ENCODE data around the gene ADAM22. TPM values are rescaled to one million over a fixed set of nuclear protein-coding genes. Genes with fewer than 3 reads are reported as not detected.

Gene ADAM22
- total and polyA plus RNA-seq, 2 donors (not counting 1 experiment from before 2014, with no cell fraction given): 0.30 to 1.8 TPM

DNA sequence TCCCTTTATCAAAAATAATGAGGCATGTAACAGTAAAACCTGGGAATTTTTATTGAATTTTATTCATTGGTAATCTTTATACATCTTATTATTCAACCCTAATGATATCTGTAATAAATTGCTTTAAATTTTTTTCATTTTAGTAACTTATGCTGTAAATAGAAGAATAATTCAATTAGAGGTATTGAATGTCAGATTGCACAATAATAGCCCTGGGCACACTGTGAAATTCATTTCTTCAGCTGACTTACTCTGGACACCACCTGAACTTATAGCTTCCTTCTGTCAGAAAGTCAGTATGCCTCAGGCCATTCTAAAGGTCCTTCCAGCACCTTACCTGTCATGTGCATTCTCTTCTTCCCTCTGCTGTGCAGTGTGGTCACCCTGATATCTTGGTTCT, 59.2 kb downstream of the ADAM22 start:
- Histone ChIP-seq H3K9me3 (ENCODE audit: control extremely low read depth in 1 of 3, control insufficient read depth in 2 of 3, insufficient read depth in 1 of 3, low read length in 2 of 3) (no peaks in the 10 kb centered on the region), H4K20me1 (ENCODE audit: control insufficient read depth, insufficient read depth, low read length, poor library complexity, severe bottlenecking) (no peaks in the 10 kb centered on the region), H3K9ac (ENCODE audit: low read length) (no peak overlapping the region), H3K4me3 (ENCODE audit: control extremely low read depth in 1 of 5, extremely low read depth in 1 of 5, insufficient read depth in 1 of 5, low read depth in 2 of 5, low read length in 4 of 5) (no peak overlapping the region), H3K36me3 (replicated peaks in 1 of 2; ENCODE audit: control extremely low read depth in 1 of 2, control insufficient read depth in 1 of 2, extremely low read depth in 1 of 2, insufficient read depth in 2 of 2, low read length in 1 of 2) (no peaks in the 10 kb centered on the region), H3K4me2 (replicated peaks; ENCODE audit: low read depth, low read length, poor library complexity, severe bottlenecking) (no peak overlapping the region), H3K27me3 (replicated peaks in 1 of 4; ENCODE audit: control extremely low read depth in 1 of 4, control insufficient read depth in 3 of 4, insufficient read depth in 4 of 4, low read length in 3 of 4) (no peaks in the 10 kb centered on the region), H2AFZ (ENCODE audit: insufficient read depth, low read depth, low read length, poor library complexity, severe bottlenecking) (no peak overlapping the region), H3K4me1 (ENCODE audit: control insufficient read depth in 2 of 2, insufficient read depth in 2 of 2, low read length in 2 of 2) (no peaks in the 10 kb centered on the region), H3K27ac (ENCODE audit: low read length in 2 of 2) (no peak overlapping the region), H3K79me2 (ENCODE audit: control insufficient read depth, insufficient read depth, low read length) (no peaks in the 10 kb centered on the region)
- Mint-ChIP-seq H3K4me3 (no peak overlapping the region), H3K27me3 (no peaks in the 10 kb centered on the region), H3K4me1 (no peaks in the 10 kb centered on the region), H3K9me3 (ENCODE audit: insufficient read depth) (no peaks in the 10 kb centered on the region), H3K27ac (no peak overlapping the region)
- DNase-seq: no peak
- ChIA-PET POLR2A (no interaction called here), CTCF (no interaction called here)
- TF ChIP-seq CTCF (IDR thresholded peaks at IDR 0.05) (no peak), EZH2 (IDR thresholded peaks at IDR 0.05; ENCODE audit: borderline replicate concordance, insufficient read depth, low read depth, low read length, poor library complexity, severe bottlenecking) (no peak)
- no peak for ATAC-seq (ENCODE audit: low read depth)
- intact Hi-C loops (cut with micrococcal nuclease): no loop called here

GRCh38 chr7:87999261-87999660, 65.2 kb downstream of the ADAM22 start:
- ChIA-PET POLR2A (no interaction called here), CTCF (no interaction called here)
- H3K27me3 ChIP-seq (replicated peaks in 1 of 4; ENCODE audit: control extremely low read depth in 1 of 4, control insufficient read depth in 3 of 4, insufficient read depth in 4 of 4, low read length in 3 of 4): no peaks in the 10 kb centered on the region
- intact Hi-C loops (cut with micrococcal nuclease): no loop called here
- H3K36me3 ChIP-seq (replicated peaks in 1 of 2; ENCODE audit: control extremely low read depth in 1 of 2, control insufficient read depth in 1 of 2, extremely low read depth in 1 of 2, insufficient read depth in 2 of 2, low read length in 1 of 2): no peaks in the 10 kb centered on the region
- no peak for TF ChIP-seq EZH2 (IDR thresholded peaks at IDR 0.05; ENCODE audit: borderline replicate concordance, insufficient read depth, low read depth, low read length, poor library complexity, severe bottlenecking)
- H4K20me1 ChIP-seq (ENCODE audit: control insufficient read depth, insufficient read depth, low read length, poor library complexity, severe bottlenecking): no peaks in the 10 kb centered on the region
- WGBS (ENCODE audit: insufficient coverage): no CpG with 5 or more reads among the region's 1 CpG
- no peak overlapping the region for H2AFZ ChIP-seq (ENCODE audit: insufficient read depth, low read depth, low read length, poor library complexity, severe bottlenecking)
- H3K9me3 Mint-ChIP-seq (ENCODE audit: insufficient read depth): no peaks in the 10 kb centered on the region
- H3K9me3 ChIP-seq (ENCODE audit: control extremely low read depth in 1 of 3, control insufficient read depth in 2 of 3, insufficient read depth in 1 of 3, low read length in 2 of 3): no peaks in the 10 kb centered on the region
- H3K4me3 Mint-ChIP-seq: no peak overlapping the region
- H3K27me3 Mint-ChIP-seq: no peaks in the 10 kb centered on the region
- H3K4me1 ChIP-seq (ENCODE audit: control insufficient read depth in 2 of 2, insufficient read depth in 2 of 2, low read length in 2 of 2): no peaks in the 10 kb centered on the region
- H3K9ac ChIP-seq (ENCODE audit: low read length): no peak overlapping the region
- no peak overlapping the region for H3K4me3 ChIP-seq (ENCODE audit: control extremely low read depth in 1 of 5, extremely low read depth in 1 of 5, insufficient read depth in 1 of 5, low read depth in 2 of 5, low read length in 4 of 5)
- no peak for ATAC-seq (ENCODE audit: low read depth)
- no peak overlapping the region for H3K27ac Mint-ChIP-seq
- H3K79me2 ChIP-seq (ENCODE audit: control insufficient read depth, insufficient read depth, low read length): no peaks in the 10 kb centered on the region
- H3K4me1 Mint-ChIP-seq: no peaks in the 10 kb centered on the region
- no peak overlapping the region for H3K4me2 ChIP-seq (replicated peaks; ENCODE audit: low read depth, low read length, poor library complexity, severe bottlenecking)
- no peak overlapping the region for H3K27ac ChIP-seq (ENCODE audit: low read length in 2 of 2)
- DNase-seq: no peak
